Activated CD8-positive, alpha-beta memory T cell treated with anti-CD3 and anti-CD28 coated beads, Interleukin-2, amount 50 U/mL, for 1 hour (primary cell): ENCODE data around the gene RNF128.

ENCODE experiments used
- DNase-seq: peaks from one replicate; pipeline ENCODE4 v3.0.0-alpha.2; 2020; ENCODE audit errors: extremely low read depth

Gene RNF128, protein sequence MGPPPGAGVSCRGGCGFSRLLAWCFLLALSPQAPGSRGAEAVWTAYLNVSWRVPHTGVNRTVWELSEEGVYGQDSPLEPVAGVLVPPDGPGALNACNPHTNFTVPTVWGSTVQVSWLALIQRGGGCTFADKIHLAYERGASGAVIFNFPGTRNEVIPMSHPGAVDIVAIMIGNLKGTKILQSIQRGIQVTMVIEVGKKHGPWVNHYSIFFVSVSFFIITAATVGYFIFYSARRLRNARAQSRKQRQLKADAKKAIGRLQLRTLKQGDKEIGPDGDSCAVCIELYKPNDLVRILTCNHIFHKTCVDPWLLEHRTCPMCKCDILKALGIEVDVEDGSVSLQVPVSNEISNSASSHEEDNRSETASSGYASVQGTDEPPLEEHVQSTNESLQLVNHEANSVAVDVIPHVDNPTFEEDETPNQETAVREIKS

DNA sequence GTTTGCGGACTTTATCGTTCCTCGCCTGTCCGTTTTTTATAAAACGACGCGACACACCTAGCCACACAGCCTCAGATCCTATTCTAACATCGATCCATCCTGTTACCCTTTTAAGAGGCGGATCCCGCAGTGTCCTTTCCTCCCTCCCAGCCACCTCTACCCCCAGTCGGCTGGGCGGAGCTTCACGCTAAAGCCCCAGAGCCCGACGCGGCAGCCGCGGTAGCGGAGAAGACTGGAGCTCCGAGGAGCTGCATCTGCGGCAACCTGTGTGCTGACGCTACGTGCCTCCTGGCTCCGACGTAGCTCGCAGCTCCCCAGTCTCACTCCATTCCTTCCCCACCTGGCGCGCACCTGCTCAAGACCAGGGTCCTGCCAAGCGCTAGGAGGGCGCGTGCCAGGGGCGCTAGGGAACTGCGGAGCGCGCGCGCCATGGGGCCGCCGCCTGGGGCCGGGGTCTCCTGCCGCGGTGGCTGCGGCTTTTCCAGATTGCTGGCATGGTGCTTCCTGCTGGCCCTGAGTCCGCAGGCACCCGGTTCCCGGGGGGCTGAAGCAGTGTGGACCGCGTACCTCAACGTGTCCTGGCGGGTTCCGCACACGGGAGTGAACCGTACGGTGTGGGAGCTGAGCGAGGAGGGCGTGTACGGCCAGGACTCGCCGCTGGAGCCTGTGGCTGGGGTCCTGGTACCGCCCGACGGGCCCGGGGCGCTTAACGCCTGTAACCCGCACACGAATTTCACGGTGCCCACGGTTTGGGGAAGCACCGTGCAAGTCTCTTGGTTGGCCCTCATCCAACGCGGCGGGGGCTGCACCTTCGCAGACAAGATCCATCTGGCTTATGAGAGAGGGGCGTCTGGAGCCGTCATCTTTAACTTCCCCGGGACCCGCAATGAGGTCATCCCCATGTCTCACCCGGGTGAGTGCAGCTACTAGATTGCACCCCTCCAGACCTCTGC, at the start of gene RNF128:
Gene RNF128, plus strand, starts transcription at position 217 of the 953 bp plus-strand sequence. Its CDS starts 213 bp downstream, at position 430.
- no peak for DNase-seq

DNA sequence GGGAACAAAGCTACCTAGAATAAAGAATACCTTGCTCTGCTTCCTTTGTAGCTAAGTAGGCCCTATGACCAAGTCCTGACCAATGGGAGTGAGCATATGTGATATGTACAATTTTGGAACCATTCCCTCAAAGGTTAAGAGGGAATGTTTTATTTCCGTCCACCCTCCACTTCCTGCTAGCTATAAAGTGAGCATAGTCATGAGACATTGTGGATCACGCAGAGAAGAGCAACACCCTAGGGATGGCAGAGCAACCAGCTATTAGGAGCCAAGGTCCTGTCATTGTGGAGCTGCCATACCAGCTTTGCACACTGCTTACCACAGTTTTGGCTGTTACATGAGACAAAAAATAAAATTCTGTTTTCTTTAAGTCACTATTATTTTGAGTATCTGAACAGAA, 45.8 kb upstream of the RNF128 start:
- no peak for DNase-seq

DNA sequence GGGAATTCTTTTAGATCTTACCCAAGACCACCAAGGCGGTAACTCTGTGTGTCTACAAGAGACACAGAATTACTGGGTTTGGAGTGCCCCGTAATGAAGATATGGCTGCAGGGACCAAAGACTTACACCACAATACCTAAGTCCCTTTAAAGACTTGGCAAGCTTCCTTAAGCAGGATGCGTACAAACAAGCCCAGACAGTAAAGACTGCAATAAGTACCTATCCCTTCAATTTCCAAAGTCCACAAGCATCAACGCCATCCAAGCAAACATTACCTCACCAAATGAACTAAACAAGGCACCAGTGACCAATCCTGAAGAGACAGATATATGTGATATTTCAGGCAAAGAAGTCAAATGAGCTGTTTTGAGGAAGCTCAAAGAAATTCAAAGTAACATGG, 42.3 kb upstream of the RNF128 start:
- no peak for DNase-seq

DNA sequence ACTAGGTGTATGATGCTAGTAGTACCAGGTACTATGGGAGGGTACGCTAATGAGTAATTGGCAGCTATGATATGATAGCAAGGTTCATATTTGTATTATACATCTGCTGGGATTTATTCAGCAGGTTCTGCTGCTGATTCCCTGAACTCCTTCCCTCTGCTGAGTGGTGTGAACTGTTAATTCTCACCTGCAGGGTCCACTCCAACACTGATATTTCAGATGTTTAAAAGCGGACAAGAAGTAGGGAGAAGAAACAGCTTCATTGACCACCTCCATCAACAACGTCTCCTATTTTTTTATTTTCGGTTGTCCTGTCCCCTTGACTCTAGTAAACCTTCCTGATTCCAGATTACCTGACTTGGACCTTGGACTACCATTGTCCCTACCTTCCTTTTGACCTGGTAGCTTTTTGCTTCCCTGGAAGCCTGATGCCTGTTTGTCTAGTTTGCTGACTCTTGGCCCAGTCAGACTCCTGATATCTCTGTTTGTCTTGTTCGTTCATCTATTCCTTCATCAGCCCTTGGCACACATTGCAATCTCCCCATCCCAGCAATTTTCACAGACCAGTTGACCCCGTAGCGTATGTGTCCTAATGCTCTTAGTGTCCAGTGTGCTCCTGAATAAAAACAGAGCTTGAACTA, 34.0 kb upstream of the RNF128 start:
- DNase-seq = no peak

DNA sequence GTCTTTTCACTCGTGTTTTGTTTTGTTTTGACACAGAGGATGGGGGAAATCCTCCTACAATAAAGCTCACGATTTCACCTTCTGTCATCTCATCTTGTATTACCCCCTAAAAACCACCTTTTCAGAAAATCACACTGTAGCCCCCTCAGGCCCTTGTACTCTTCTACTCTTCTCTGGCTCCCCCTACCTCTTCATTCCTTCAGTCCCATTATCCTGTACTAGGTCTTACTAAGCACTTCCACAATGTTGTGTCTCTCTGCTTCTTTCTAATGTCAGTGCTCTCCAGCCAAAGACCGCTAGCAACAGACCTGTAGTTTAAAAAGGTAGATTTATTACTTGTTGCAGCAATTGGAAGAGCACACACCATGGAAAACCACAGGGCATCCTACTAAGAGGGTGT, 30.0 kb upstream of the RNF128 start:
- DNase-seq = no peak

DNA sequence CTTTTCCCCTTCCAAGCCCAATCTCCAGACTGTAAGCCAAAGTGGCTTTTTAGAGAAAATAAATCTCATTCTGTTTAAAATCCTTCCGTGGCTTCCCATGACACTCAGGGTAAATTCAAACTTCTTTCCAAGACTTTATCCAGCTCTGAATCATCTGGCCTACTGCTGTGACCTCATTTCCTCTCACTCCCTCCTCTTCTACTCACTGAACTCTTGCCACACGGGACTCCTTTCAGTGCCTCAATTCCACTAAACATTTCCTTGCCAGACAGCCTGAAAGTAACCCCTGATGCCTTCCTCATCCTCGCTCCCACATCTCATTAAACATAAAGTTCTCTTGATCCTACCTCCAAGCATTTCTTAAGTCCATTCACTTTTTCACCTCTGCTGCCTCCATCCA, 27.8 kb upstream of the RNF128 start:
- no peak for DNase-seq

DNA sequence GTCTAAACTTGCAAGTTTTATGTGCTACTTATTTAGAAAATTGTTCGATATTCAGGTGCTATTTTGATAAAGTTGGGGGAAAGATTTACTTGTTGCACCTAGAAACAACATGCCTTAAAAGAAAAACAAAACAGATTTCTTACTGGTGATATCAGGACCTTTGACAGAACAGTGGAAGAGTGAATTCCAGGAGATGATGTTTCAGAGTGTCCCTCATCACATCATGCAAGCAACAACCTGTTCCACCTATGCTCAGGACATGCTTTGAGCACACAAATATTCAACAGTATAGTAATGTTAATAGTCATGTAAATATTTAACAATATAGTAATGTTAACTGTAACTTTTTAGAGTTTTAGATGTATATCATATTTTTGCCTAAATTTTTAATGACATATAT, 23.9 kb upstream of the RNF128 start:
- DNase-seq = no peak

DNA sequence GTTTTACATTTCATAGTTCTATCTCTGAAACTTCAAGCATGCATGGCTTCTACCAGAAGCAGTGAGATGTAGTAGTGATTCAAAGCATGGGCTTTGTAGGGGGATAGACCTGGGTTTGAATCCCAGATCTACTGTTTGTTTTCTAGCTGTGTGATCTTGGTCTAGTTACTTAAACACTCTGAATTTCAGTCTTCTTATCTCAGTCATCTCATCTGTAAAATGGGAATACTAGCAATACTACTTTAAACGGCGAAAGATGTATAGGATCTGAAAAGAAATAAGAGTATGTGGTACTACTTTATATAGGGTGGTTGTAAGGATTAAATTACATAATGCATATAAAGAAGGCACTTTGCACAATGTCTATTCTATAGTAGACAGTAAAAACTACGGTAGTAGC, 20.0 kb upstream of the RNF128 start:
- DNase-seq = no peak

DNA sequence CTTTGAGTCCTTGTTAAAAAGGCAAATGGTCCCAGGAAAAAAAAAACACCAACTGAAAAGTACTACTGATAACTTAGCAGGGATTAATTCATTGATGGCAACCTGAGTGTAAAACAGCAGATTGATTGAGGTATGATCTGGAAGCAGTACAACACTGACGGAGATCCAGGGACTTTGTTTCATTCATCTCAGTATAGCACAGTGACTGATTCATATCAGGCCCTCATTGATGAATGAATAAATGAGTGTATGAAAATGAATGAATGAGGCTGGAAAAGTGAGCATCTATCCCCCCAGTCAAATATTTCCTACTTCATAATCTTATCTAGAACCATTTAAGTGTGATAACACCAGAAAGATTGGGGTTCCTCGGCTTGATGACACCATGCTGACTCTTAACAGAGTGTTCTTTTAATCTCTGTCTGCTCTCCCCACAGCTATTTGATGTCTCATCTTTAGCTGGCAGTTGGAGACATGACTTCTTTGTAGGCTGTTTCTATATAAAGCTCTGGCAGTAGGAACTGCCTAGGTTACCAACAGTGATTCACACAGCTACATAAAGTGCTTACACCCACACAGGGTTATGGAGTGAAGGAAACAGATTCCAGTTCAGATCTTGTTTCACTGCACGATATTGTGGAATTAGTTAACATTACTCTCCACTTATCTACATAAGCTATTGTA, 18.6 kb upstream of the RNF128 start:
- no peak for DNase-seq

DNA sequence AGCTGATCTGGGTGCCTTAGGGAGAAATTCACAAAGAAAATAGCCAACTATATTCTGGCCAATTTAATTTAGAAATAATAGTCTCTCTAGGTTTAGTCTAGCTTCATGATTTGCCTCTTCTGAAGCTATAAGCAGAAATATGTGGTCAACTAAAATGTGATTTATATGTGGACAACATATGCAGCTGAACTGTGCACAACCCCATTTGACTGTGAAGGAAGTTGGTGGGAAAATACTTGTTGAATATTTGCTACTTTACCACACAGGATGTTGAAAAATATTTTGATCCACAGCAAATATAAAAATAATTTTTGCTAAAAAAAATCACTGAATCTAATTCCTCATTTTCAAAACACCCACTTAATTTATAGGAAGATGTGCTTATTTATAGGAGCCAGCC, 15.7 kb upstream of the RNF128 start:
- no peak for DNase-seq

DNA sequence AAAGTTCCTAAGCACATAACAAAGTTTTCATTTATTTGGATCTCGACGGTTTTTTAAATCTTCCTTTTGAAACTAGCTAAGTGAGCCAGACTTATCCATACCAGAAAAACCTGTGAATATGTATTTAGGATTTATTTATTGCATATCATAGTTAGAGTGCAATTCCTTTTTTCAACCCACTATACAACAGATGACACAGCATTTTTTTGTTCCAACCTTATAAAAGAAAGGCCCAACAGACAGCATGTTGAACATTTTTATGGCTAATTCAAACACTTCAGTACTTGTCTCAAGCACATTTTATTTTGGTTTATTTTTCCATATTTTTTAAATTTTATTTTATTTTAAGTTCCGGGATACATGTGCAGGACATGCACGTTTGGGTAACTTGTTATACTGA, 15.1 kb upstream of the RNF128 start:
- DNase-seq = no peak

DNA sequence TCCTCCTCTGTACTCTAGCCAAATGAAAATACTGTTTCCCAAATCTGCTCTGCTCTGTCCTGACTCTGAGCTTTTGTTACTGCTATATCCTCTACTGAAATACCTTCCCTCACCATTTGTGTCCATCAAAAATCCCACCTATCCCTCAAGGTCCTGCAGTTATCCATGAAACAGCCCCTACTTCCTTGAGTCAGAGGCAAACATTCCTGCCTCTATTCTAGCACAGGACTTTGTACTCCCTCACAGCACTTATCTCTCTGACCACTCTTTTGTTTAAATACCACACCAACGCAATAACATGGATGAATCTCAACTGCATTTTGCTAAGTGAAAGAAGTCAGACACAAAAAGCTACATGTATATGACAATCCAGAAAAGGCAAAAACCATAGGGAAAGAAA, 10.5 kb upstream of the RNF128 start:
- no peak for DNase-seq

DNA sequence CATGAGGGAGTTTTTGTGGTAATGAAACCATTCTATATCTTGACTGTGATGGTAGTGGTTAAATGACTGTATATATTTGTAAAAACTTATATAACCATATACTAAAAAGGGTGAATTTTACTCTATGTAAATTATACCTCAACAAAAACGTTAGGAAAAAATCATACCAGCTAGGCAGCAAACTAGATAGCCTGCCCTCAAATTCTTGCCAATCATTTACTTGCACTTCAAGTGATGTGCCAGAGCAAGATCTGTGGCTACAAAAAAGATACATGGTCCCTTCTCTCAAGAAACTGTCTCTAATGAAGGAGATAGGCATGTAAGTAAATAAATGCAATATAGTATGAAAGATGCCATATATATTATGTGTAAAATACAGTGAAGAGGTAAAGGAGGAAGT, 10.0 kb upstream of the RNF128 start:
- no peak for DNase-seq

DNA sequence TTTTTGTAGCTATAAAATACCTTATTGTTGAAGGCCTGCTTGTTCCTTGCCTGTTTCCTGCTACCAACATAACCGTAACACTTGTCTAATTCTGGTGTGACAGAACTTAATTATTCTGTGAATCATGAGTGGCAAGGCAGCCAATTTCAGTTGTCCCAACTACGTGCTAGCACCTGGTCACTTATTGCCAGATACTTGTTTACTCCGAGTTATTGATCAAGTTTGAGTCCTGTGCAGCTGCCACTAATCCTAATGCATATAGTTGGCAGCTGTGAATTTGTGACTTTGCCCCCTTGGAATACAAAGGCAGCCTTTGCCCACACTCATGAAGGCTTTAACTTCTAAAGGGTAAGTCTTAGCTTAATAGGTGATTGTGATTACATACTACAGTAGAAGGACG, 7.8 kb upstream of the RNF128 start:
- DNase-seq = no peak

DNA sequence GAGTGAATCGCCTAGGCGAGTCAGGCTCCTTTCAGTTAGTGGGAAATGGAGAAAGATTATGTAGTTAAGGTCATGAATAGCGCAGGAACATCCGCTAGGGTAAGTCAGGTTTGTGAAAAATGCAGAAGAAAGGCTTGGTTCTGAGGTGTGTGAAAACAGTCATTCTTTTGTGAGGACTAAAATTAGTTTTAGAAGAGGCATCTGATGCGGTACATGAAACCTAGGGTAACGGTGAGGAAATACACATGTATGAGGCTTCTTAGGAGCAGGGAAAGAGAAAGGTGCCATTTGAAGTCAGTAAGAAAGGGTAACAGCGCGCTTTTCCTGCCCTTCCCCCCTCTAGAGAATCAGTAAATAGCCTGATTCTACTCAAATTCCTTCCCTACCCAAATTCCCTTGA, 570 bp upstream of the RNF128 start:
- no peak for DNase-seq

DNA sequence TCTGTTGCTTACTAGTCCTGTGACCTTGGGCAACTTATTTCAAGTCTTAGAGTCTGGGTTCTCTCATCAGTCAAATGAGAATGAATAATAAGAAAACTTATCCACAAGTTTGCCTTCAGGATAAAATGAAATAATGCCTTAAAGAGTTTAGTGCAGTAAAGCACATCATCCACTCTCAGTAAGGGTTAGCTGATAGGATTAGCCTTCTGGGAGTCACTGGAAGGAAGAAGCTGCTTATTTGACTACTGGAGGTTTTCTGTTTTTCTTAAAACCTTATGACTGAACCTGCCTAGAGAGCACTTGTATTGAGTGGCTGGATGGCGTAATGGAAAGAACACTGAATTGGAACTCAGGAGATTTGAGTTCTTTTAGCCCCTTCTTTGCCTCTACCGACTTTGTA, 1.8 kb downstream of the RNF128 start:
- no peak for DNase-seq

DNA sequence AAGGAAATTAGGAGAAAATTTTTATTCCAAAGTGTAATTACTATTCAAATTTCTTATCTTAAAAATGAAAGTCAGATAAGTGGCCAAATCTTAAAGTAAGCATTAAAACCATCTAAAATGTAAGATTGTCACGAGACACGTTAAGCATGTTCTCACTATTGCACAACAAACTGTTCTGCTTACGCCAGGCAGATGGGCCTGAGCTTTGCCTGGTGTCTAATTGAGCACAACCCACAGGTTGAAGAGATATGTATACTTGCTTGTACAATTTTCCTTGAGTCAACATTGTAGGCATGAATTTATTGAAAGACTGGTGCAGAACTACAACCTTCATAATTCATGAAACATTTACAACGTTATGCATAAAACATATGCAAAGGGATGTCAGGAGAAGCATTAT, 3.9 kb downstream of the RNF128 start:
- DNase-seq = no peak

DNA sequence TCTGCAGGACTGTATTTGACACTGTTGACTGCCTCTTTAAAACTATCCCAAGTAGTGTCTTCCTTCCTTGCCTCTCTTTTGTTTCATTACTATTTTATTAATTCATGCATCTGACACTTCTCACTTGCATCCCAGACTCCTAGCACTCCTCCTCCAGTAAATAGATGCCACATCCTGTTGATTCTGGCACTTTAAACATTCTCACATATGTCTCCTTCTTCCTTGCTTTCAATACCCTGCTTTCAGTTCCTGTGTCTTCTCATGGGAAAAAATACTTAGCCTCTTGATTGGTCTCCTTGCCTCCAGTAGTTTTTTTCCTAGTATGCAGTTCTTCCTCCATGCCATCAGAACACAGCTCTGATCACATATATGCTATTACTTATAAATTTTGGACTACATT, 5.1 kb downstream of the RNF128 start:
- DNase-seq = no peak

DNA sequence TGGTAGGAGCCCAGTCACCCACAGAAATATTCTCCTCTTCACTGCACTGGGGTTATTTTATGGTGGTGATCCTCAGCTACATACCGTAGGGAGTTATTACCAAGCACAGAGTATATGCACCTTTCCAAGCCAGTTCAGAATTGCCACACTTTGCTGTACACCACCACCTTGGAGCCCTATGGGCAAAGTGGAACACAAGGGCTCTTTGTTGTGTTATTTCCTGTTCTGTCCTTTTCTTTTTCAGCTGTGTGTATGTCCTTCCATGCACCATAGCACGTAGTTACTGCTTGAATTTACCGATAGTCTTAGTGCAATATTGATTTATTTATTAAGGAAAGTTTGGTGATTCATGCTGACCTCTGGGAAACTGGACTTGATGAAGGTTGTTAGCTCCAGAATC, 8.3 kb downstream of the RNF128 start:
- DNase-seq = no peak

DNA sequence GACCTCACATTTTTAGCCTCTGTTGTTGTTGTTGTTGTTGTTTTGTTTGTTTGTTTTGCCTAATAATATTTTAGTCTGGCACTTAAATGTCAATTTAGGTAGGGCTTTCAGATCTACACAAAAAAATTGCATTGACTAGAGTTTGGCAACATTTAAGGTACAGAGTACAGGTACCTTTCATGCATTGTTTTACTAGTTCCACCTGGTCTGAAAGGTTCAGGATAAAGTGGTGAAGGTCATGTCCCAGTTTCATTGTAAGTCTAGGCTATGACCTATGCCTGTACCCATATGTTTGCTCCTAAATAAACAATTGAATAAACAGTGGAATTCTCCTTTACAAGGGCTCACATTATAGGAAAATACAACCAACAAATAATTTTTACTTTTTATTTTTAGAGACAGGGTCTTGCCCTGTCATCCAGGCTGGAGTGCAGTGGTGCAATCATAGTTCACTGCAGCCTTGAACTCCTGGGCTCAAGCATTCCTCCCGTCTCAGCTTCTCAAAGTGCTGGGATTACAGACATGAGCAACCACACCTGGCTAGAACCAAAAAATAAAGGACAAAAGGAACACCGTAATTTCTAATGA, 13.8 kb downstream of the RNF128 start:
- no peak for DNase-seq

DNA sequence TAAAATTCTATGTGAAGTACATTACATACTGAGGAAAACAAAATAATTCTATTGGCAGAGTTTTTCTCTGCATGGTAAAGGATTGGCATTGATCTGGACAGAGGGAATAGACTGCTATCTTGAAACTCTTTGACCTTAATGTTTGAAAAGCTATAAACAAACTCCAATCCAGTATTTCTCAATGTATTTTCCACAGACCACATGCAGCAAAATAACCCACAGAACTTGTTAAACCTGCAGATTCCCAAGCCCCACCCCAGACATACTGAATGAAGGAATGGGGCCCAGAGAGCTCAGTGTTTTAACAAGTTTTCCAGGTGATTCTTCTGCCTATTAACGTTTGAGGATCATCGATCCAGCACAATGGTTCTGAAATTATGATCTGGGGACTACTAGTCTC, 15.7 kb downstream of the RNF128 start:
- DNase-seq = no peak
